GM12872 (cell line): ENCODE results near the gene OLFM1.

ENCODE experiments used
- TF ChIP-seq, protein P1 (sequence below): IDR thresholded peaks from 3 replicates; pipeline ENCODE4 v1.5.1; 2011; ENCODE audit warnings: low read depth, mild to moderate bottlenecking, low read length, moderate library complexity; ENCODE audit not compliant: insufficient read depth

Gene OLFM1

DNA sequence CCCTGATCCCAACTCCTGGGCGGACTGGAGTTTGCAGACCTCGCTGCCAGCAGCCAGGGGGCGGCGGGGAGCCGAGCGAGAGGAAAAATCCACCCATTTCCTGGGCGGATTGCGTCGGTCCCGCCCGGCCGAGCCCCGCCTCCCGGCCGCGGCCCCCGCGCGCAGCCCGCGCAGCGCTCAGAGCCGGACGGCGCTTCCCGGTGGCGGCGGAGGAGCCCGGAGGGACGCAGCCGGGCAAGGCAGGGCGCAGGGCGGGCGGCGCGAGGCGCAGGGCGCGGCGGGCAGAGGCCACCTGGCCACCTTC is at the start of gene OLFM1:
OLFM1 (plus strand) TSS at position 180 of the 304 bp plus-strand sequence. CDS start 322 bp downstream, outside the sequence.
- TF ChIP-seq, protein P1, sequence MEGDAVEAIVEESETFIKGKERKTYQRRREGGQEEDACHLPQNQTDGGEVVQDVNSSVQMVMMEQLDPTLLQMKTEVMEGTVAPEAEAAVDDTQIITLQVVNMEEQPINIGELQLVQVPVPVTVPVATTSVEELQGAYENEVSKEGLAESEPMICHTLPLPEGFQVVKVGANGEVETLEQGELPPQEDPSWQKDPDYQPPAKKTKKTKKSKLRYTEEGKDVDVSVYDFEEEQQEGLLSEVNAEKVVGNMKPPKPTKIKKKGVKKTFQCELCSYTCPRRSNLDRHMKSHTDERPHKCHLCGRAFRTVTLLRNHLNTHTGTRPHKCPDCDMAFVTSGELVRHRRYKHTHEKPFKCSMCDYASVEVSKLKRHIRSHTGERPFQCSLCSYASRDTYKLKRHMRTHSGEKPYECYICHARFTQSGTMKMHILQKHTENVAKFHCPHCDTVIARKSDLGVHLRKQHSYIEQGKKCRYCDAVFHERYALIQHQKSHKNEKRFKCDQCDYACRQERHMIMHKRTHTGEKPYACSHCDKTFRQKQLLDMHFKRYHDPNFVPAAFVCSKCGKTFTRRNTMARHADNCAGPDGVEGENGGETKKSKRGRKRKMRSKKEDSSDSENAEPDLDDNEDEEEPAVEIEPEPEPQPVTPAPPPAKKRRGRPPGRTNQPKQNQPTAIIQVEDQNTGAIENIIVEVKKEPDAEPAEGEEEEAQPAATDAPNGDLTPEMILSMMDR: peak; percentile 27; the same call in 1 of the 3 replicates

DNA sequence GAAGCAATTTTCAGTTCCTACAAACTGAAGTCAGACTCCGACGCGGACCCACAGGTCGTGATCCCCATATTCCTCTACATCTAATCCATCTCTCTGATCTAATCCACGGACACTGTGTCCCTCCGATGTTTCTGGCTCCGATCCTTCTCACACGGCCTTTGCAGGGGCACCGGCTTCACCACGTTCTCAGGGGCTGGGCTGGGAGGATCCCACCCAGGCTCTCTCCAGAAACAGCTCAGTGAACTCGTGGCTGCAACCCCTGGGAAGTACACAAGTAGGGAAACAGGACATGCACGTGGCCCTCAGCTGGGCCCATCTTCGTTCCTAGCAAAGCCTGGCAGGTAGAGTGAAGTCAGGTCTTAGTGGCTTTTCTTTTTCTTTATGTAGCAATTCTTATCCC is 49.1 kb upstream of the OLFM1 start:
- TF ChIP-seq, protein P1: no peak

DNA sequence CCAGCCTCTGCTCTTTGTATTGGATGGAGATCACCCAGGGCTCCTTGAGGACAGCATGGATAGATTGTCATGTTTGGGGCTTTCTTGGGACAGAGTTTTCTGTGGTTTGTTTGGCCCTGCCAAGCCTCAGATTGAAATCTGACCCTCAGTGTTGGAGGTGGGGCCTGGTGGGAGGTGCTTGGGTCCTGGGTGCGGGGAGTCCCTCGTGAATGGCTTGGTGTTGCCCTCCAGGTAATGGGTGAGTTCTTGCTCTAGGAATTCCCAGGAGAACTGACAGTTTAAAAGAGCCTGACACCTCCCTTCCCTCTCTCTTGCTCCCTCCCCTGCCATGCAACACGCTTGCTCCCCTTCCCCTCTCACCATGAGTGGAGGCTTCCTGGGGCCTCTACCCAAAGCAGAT is 48.6 kb upstream of the OLFM1 start:
- TF ChIP-seq, protein P1: no peak

DNA sequence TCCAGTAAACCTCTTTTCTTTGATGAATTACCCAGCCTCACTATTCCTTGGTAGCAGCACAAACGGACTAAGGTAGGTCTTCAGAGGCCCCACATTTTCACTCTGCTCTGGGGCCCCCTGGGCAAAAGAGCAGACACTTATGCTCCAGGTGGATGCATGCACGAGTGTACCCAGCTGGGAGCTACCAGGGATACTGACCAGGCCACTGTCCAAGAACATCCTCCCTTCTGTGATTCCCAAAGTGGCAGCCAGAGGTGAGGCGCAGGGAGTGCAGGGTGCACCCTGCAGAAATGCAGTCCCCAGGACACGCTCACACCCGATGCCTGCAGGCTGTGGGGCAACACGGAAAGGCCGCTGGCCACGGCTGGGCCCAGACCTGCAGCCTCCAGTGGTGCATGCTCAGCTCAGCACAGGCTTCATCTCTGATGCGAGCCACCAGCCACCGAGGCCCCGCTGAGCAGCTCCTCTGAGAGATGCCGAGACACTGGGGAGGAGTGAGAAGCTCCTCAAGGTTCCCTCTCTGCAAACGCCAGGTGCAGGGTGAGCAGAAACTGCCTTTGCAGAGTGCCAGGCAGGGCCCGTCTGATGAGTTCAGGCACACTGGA is 48.1 kb upstream of the OLFM1 start:
- TF ChIP-seq, protein P1: no peak

DNA sequence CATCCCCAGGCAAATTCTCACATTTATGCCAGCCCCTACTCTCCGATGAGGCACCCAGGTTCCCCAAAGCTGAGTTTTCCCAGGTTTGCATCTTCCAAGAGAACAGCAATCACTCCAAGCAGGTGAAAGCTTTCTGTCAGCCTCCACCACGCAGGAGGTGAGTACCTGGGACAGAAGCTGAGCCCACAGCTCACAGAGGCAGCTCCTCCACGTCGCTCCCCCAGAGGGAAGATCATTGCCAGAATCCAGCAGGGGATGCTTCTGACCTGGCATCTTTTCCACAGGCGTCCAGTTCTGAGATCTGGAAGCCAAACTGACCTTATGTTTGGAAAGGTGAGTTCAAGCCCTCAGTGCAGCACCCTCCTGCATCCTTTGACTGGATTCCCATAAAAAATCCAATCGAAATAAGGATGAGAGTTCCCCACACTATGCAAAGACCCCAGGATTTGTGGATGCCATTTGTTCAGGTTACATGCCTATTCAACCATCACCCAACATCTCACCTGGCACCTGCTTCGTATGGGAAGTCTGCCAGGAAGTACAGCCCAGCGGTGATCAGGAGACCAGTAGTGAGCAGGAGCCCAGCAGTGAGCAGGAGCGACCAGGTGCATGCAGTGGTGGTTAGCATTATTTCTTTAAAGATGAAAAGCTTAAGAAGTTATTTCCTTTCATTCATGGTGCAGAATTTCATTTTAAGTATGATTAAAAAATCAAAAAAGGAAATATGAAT is 47.4 kb upstream of the OLFM1 start:
- TF ChIP-seq, protein P1: no peak

DNA sequence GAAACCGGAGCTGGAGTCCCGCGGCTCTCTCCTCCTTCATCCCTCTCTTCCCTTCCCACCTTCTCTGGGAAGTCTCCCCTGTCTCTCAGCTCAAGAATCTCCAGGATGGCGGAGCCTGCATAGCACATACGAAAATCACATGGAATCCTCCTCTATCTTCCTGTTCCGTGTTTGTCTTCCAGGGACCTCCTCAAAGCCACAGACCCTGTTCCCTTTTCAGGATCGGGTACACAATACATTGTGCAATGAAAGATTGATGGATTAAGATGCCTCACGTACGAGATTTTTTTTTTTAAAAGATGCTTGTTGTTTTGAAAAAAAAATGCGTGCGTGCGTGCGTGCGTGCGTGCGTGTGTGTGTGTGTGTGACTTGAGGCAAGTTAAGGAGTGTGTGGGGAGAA is 46.6 kb upstream of the OLFM1 start:
- TF ChIP-seq, protein P1: no peak

DNA sequence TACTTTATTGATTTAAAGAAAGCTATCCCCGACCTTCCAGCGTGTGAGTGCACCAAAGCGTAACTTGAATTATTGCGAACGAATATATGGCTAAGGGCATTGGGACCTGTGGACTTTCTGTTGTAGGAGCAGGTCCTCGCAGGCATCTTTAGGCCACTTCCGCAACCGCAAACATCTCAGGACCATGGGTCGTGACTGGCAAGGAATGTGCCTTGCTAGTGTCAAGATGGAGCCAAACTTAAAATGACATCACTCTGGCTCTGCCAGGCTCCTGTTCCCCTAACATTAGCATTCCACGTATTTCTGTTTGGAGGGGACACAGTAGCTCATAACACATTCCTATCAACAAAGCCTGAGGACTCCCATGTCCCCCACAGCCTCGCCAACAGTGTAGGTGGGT is 44.1 kb upstream of the OLFM1 start:
- TF ChIP-seq, protein P1: no peak
